Loucy (cell line): ENCODE results near the gene RNU6-9.

Experiments used
- EZH2phosphoT487 ChIP-seq: fragments of 200-600 bp; IDR thresholded peaks from 2 replicates; pipeline ENCODE4 v1.6.1; 2018; ENCODE audit warnings: antibody characterized with exemption, mild to moderate bottlenecking, moderate library complexity, borderline replicate concordance
- TF ChIP-seq, protein P1 (sequence below): fragments of 200-600 bp; sonication (generic); conservative IDR thresholded peaks from 2 replicates; pipeline ENCODE4 v1.5.1; 2014; ENCODE audit warnings: mild to moderate bottlenecking, antibody characterized with exemption, low read length

DNA sequence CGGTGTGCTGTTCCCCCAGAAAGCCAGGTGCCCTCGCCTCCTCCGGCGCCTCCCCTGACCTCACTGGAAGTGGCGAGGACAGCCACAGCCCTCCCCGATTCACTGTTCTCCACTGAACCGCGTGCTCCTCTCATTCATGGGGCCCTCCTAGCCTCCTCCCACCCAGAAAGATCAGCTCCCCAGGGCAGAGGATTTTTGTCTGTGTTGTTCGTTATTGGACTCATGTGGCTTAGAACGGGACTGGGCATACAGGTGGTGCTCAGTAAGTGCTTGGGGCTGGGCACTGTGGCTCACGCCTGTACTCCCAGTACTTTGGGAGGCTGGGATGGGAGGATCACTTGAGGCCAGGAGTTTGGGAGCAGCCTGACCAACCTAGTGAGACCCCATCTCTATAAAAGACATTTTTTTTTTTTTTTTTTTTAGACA is 48.7 kb upstream of the RNU6-9 start:
- TF ChIP-seq, protein P1, sequence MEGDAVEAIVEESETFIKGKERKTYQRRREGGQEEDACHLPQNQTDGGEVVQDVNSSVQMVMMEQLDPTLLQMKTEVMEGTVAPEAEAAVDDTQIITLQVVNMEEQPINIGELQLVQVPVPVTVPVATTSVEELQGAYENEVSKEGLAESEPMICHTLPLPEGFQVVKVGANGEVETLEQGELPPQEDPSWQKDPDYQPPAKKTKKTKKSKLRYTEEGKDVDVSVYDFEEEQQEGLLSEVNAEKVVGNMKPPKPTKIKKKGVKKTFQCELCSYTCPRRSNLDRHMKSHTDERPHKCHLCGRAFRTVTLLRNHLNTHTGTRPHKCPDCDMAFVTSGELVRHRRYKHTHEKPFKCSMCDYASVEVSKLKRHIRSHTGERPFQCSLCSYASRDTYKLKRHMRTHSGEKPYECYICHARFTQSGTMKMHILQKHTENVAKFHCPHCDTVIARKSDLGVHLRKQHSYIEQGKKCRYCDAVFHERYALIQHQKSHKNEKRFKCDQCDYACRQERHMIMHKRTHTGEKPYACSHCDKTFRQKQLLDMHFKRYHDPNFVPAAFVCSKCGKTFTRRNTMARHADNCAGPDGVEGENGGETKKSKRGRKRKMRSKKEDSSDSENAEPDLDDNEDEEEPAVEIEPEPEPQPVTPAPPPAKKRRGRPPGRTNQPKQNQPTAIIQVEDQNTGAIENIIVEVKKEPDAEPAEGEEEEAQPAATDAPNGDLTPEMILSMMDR: no peak
- no peak for TF ChIP-seq EZH2phosphoT487
